Aorta (tissue), 5 donors: Measurements from ENCODE around the gene RIOK3. TPM values are rescaled to one million over a fixed set of nuclear protein-coding genes. Genes with fewer than 3 reads are reported as not detected.

Source experiments
- ATAC-seq: fragments of 200-7000 bp; cut with Tn5 transposase; one replicate; pipeline ENCODE4 v1.9.1; 2022; ENCODE audit warnings: moderate library complexity; ENCODE audit not compliant: low FRiP score
- DNase-seq, 2 donors: peaks; one replicate each; pipeline ENCODE4 v3.0.0-alpha.2; 2020
- H3K27ac ChIP-seq, 2 donors: one replicate each; pipeline ENCODE4 v1.5.1; 2013; ENCODE audit warnings: low read length in 2 of 2, mild to moderate bottlenecking in 2 of 2, moderate library complexity in 2 of 2, control low read depth in 1 of 2, inconsistent platforms in 1 of 2, low read depth in 1 of 2
- H3K27me3 ChIP-seq, 2 donors: one replicate each; pipeline ENCODE4 v1.6.1; 2013; ENCODE audit warnings: control low read depth in 1 of 2, low read length in 1 of 2, mild to moderate bottlenecking in 1 of 2, moderate library complexity in 1 of 2; ENCODE audit not compliant: insufficient read depth in 2 of 2, control insufficient read depth in 1 of 2
- H3K36me3 ChIP-seq, 2 donors: one replicate each; pipeline ENCODE4 v1.6.1; 2013; ENCODE audit warnings: control low read depth in 1 of 2, low read length in 1 of 2, mild to moderate bottlenecking in 1 of 2; ENCODE audit not compliant: insufficient read depth in 2 of 2, control insufficient read depth in 1 of 2
- H3K4me1 ChIP-seq, 2 donors: one replicate each; pipeline ENCODE4 v1.6.1; 2013; ENCODE audit warnings: low read length in 2 of 2, control low read depth in 1 of 2, mild to moderate bottlenecking in 1 of 2, moderate library complexity in 1 of 2; ENCODE audit not compliant: insufficient read depth in 2 of 2, control insufficient read depth in 1 of 2
- H3K4me3 ChIP-seq, 2 donors: one replicate each; pipeline ENCODE4 v1.5.1; 2013; ENCODE audit warnings: low read length in 2 of 2, control low read depth in 1 of 2, mild to moderate bottlenecking in 1 of 2
- H3K9me3 ChIP-seq: one replicate; pipeline ENCODE4 v1.6.1; 2013; ENCODE audit warnings: mild to moderate bottlenecking, low read length; ENCODE audit not compliant: control insufficient read depth
- WGBS, 2 donors: extraction: QIAGEN DNeasy Blood & Tissue Kit; methylation state at CpG; one replicate each; pipeline ENCODE4 v1.1.7; 2013; 5-methylcytosine and 5-hydroxymethylcytosine counted together
- intact Hi-C, 2 donors: fragments of 100-400 bp; cut with DNase I; formaldehyde crosslinking; loops; one replicate each; pipeline versions ENCODE4 v1.14.2 to v1.15.0; 2022
- long read RNA-seq, 2 donors: library from polyadenylated mRNA; unstranded; transcript quantifications; one replicate each; pipeline ENCODE4 v2.0.0, GENCODE V29; 2020 to 2021
- polyA plus RNA-seq, 2 donors: library from polyadenylated mRNA; stranded (reverse); fragments of 200-250 nt; gene quantifications; one replicate each; pipeline ENCODE4 v1.2.3, GENCODE V29; 2013
- total RNA-seq, 2 donors: library from RNA; stranded (reverse); fragmentation: NEBNext Ultra II Directional; extraction: Animal tissue kit (Norgen Biotek cat#: 25700); gene quantifications; one replicate each; pipeline ENCODE4 v1.2.1, GENCODE V29; 2021
- donor health status: healthy with polysubstance abuse.
- donor health status: Bipolar disorder and iron deficiency.
- donor health status: DM: no; HTN: no; CAD: no.
- donor health status: DM: no; HTN: no; CAD: no.
- donor health status: DM: yes; HTN: yes; CAD: no.

The RIOK3 gene
- total RNA-seq (10 to 100 TPM; 55.3 to 63.4 TPM), polyA plus RNA-seq (10 to 100 TPM; 43.0 to 66.5 TPM)
- long read RNA-seq, donor 1, full-length matches to known transcripts, result 35 of 67 reads
- long read RNA-seq, donor 1, partial matches to known transcripts, result 18 of 67 reads
- long read RNA-seq, donor 1, other reads (novel, unspliced or antisense), result 14 of 67 reads
- long read RNA-seq, donor 2, full-length matches to known transcripts, result 26 of 40 reads
- long read RNA-seq, donor 2, partial matches to known transcripts, result 6 of 40 reads
- long read RNA-seq, donor 2, other reads (novel, unspliced or antisense), result 8 of 40 reads

- Histone ChIP-seq H3K27ac (peak within 1 kb of the TSS; percentile 10 to 95), H3K27me3 (no peaks in the 10 kb centered on the region), H3K4me3 (peak within 1 kb of the TSS; percentile 86 to 99), H3K4me1 (peaks cover 0 to under 1% of the 10 kb centered on the region in 2 donors), H3K9me3 (no peaks in the 10 kb centered on the region), H3K36me3 (no peaks in the 10 kb centered on the region)
- peak; percentile 99 for DNase-seq
- ATAC-seq, result peak; percentile 99
- 1% methylated on average over 52 to 60 of the region's 60 CpGs for WGBS, 2 donors
- intact Hi-C loops, result loop anchor here in 1 of 2 donors (5.0 kb wide), 2 partner anchors 34 to 49 kb away; partner anchors contain the start of gene RMC1
These were observed at the start of gene RIOK3 for GRCh38 chr18:23452728-23453679. Gene RIOK3 (plus strand): TSS chr18:23453287. CDS start chr18:23453440, 153 bp downstream.

- intact Hi-C loops, result no loop called here
- no peak for DNase-seq
- no peak overlapping the region for H3K27ac ChIP-seq
These were observed 49.8 kb upstream of the RIOK3 start for GRCh38 chr18:23403310-23403709.

GRCh38 chr18:23405636-23406035 lies 47.5 kb upstream of the RIOK3 start:
- Histone ChIP-seq H3K27me3 (no peaks in the 10 kb centered on the region), H3K4me1 (no peaks in the 10 kb centered on the region), H3K4me3 (no peak overlapping the region), H3K36me3 (peaks cover 0 to 4% of the 10 kb centered on the region in 2 donors), H3K27ac (no peak overlapping the region), H3K9me3 (no peaks in the 10 kb centered on the region)
- intact Hi-C loops, result no loop called here
- no peak for DNase-seq
- 97 to 100% methylated on average over 1 of the region's 1 CpG for WGBS, 2 donors
- no peak for ATAC-seq

More at GRCh38 chr18:23403310-23403709, 49.8 kb upstream of the RIOK3 start:
- Histone ChIP-seq H3K36me3 (peaks cover 0 to 4% of the 10 kb centered on the region in 2 donors), H3K4me3 (no peak overlapping the region), H3K9me3 (no peaks in the 10 kb centered on the region), H3K4me1 (no peaks in the 10 kb centered on the region), H3K27me3 (no peaks in the 10 kb centered on the region)
- 95 to 97% methylated on average over 8 of the region's 8 CpGs for WGBS, 2 donors
- ATAC-seq, result no peak

GRCh38 chr18:23406271-23406787 lies 46.8 kb upstream of the RIOK3 start:
- no peaks in the 10 kb centered on the region for H3K9me3 ChIP-seq
- ATAC-seq (no peak), DNase-seq (no peak)
- H3K36me3 ChIP-seq, result peaks cover 0 to 4% of the 10 kb centered on the region in 2 donors
- no peaks in the 10 kb centered on the region for H3K4me1 ChIP-seq
- no peak overlapping the region for H3K27ac ChIP-seq
- WGBS, 2 donors, result 67 to 69% methylated on average over 2 of the region's 2 CpGs
- no peaks in the 10 kb centered on the region for H3K27me3 ChIP-seq
- H3K4me3 ChIP-seq, result no peak overlapping the region
- intact Hi-C loops, result no loop called here

GRCh38 chr18:23412351-23412964 lies 40.6 kb upstream of the RIOK3 start:
- ATAC-seq, result no peak

GRCh38 chr18:23415515-23415914 lies 37.6 kb upstream of the RIOK3 start:
- Histone ChIP-seq H3K27ac (no peak overlapping the region), H3K9me3 (no peaks in the 10 kb centered on the region), H3K4me1 (peaks cover 0 to 3% of the 10 kb centered on the region in 2 donors), H3K4me3 (no peak overlapping the region), H3K27me3 (no peaks in the 10 kb centered on the region), H3K36me3 (no peaks in the 10 kb centered on the region)
- intact Hi-C loops, result loop anchor here (10.0 kb wide), 2 partner anchors 381 to 481 kb away; partner anchors contain the start of gene RBBP8 (in 1 of the 2)
- ATAC-seq (no peak), DNase-seq (no peak)
- WGBS, 2 donors, result 72 to 89% methylated on average over 4 of the region's 4 CpGs

More at GRCh38 chr18:23412351-23412964, 40.6 kb upstream of the RIOK3 start:
- no peak for DNase-seq
- intact Hi-C loops, result loop anchor here (5.0 to 10.0 kb wide), 3 partner anchors 280 to 478 kb away; partner anchors contain the start of gene RBBP8 (in 1 of the 2)
- Histone ChIP-seq H3K36me3 (no peaks in the 10 kb centered on the region), H3K4me3 (no peak overlapping the region), H3K9me3 (no peaks in the 10 kb centered on the region), H3K27ac (no peak overlapping the region), H3K4me1 (peaks cover 0 to 3% of the 10 kb centered on the region in 2 donors), H3K27me3 (no peaks in the 10 kb centered on the region)
- WGBS, 2 donors, result 53 to 59% methylated on average over 3 of the region's 3 CpGs

- intact Hi-C loops, result loop anchor here (10.0 kb wide), 2 partner anchors 381 to 481 kb away; partner anchors contain the start of gene RBBP8 (in 1 of the 2)
- Histone ChIP-seq H3K27ac (no peak overlapping the region), H3K4me3 (no peak overlapping the region), H3K4me1 (peaks cover 0 to 3% of the 10 kb centered on the region in 2 donors), H3K27me3 (no peaks in the 10 kb centered on the region), H3K9me3 (no peaks in the 10 kb centered on the region), H3K36me3 (no peaks in the 10 kb centered on the region)
- WGBS, 2 donors, result 2 to 7% methylated on average over 3 of the region's 3 CpGs
- ATAC-seq, result no peak
- no peak for DNase-seq
These were observed 36.8 kb upstream of the RIOK3 start for GRCh38 chr18:23416298-23416697.

- 92 to 94% methylated on average over 1 of the region's 1 CpG for WGBS, 2 donors
- intact Hi-C loops, result no loop called here
- Histone ChIP-seq H3K36me3 (no peaks in the 10 kb centered on the region), H3K27ac (no peak overlapping the region), H3K4me1 (peaks cover 0 to 3% of the 10 kb centered on the region in 2 donors), H3K27me3 (no peaks in the 10 kb centered on the region), H3K4me3 (no peak overlapping the region), H3K9me3 (no peaks in the 10 kb centered on the region)
- DNase-seq, result no peak
- ATAC-seq, result no peak
These were observed 31.8 kb upstream of the RIOK3 start for GRCh38 chr18:23421277-23421676.
